Natural killer cell (primary cell): Measurements from ENCODE around the gene ZNF629. TPM values are rescaled to one million over a fixed set of nuclear protein-coding genes. Genes with fewer than 3 reads are reported as not detected.

Experiments
- ATAC-seq, 3 donors: fragments of 150-1000 bp in 2 of 3; fragments of 200-7000 bp in 1 of 3; cut with Tn5 transposase; 1 replicate in 1 of 3; 2 replicates in 2 of 3; pipeline ENCODE4 v1.10.0; 2021; ENCODE audit warnings: mild to moderate bottlenecking in 2 of 3, moderate library complexity in 2 of 3
- DNase-seq, 2 donors: peaks; one replicate each; pipeline versions ENCODE4 v3.0.0 to v3.0.0-alpha.2; 2013 to 2021; ENCODE audit warnings: mixed read lengths in 1 of 2
- H3K27ac ChIP-seq: one replicate; pipeline ENCODE4 v1.5.1; 2013; ENCODE audit warnings: mild to moderate bottlenecking, low read length
- H3K27me3 ChIP-seq: one replicate; pipeline ENCODE4 v1.6.1; 2013; ENCODE audit warnings: low read length; ENCODE audit not compliant: control insufficient read depth, insufficient read depth
- H3K36me3 ChIP-seq: one replicate; pipeline ENCODE4 v1.6.1; 2013; ENCODE audit warnings: low read length; ENCODE audit not compliant: control insufficient read depth, insufficient read depth
- H3K4me1 ChIP-seq: one replicate; pipeline ENCODE4 v1.6.1; 2013; ENCODE audit warnings: low read length; ENCODE audit not compliant: control insufficient read depth, insufficient read depth
- H3K4me3 ChIP-seq: one replicate; pipeline ENCODE4 v1.5.1; 2013; ENCODE audit warnings: low read length
- H3K9me3 ChIP-seq: one replicate; pipeline ENCODE4 v1.6.1; 2013; ENCODE audit warnings: low read length; ENCODE audit not compliant: control insufficient read depth, insufficient read depth
- H3K27ac Mint-ChIP-seq, 2 donors: one replicate each; pipeline ENCODE4 v1.8.0; 2022; ENCODE audit warnings: mild to moderate bottlenecking in 2 of 2, mixed read lengths in 2 of 2, moderate library complexity in 1 of 2
- H3K27me3 Mint-ChIP-seq, 2 donors: one replicate each; pipeline ENCODE4 v1.8.0; 2022; ENCODE audit warnings: low read depth in 2 of 2, mixed read lengths in 2 of 2
- H3K36me3 Mint-ChIP-seq: one replicate; pipeline ENCODE4 v1.8.0; 2022; ENCODE audit warnings: mixed read lengths
- H3K4me1 Mint-ChIP-seq, 2 donors: one replicate each; pipeline ENCODE4 v1.8.0; 2022; ENCODE audit warnings: mixed read lengths in 2 of 2
- H3K4me3 Mint-ChIP-seq: one replicate; pipeline ENCODE4 v1.8.0; 2022; ENCODE audit warnings: mild to moderate bottlenecking, moderate library complexity, mixed read lengths
- H3K9me3 Mint-ChIP-seq, 2 donors: one replicate each; pipeline ENCODE4 v1.8.0; 2022; ENCODE audit warnings: mixed read lengths in 2 of 2
- WGBS: methylation state at CpG from one replicate; pipeline ENCODE4 v1.1.7; 2013; ENCODE audit warnings: missing lambda C conversion rate; ENCODE audit not compliant: insufficient coverage; 5-methylcytosine and 5-hydroxymethylcytosine counted together
- intact Hi-C: fragments of 100-400 bp; cut with micrococcal nuclease; formaldehyde crosslinking; loops from one replicate; pipeline ENCODE4 v1.14.2; 2022
- total RNA-seq, 4 donors: library from RNA; stranded (reverse); fragments of 120-200 nt in 1 of 4; gene quantifications; one replicate each; pipeline versions ENCODE4 v1.2.3 to v1.2.4, GENCODE V29; 2013 to 2022
- TF ChIP-seq, protein P1 (sequence below): fragments of 200-600 bp; IDR thresholded peaks from one replicate; pipeline ENCODE4 v1.8.0; 2022; ENCODE audit warnings: antibody characterized with exemption

The ZNF629 gene
- total RNA-seq, 3 donors from 2014 or later (not counting 1 experiment from before 2014, with no cell fraction given): 0.96 to 1.9 (median 1.8) TPM

DNA sequence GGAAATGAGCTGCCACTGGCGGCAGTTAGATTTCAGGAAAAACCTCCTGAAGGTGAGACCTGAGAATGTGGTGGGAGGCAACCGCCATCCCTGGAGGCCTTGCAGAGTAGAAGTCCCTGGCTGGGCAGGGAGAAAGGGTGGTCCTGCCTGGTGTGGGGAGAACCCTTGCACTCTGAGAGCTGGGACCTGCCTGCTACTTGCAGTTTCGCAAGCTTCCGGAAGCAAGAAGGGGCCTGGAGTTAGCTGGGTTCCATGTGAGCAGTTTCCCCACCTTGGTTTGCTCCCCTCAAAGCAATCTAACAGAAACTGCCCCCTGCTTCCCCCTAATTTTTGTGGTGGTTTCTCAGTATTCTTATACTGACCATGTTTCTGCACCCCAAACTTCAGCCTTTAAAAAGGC, 6.5 kb downstream of the ZNF629 start:
- H3K4me3 Mint-ChIP-seq: no peak overlapping the region
- H3K27me3 ChIP-seq: no peaks in the 10 kb centered on the region
- H3K36me3 ChIP-seq: no peaks in the 10 kb centered on the region
- H3K4me3 ChIP-seq: no peak overlapping the region
- peaks cover 11% of the 10 kb centered on the region for H3K4me1 ChIP-seq
- TF ChIP-seq, protein P1, sequence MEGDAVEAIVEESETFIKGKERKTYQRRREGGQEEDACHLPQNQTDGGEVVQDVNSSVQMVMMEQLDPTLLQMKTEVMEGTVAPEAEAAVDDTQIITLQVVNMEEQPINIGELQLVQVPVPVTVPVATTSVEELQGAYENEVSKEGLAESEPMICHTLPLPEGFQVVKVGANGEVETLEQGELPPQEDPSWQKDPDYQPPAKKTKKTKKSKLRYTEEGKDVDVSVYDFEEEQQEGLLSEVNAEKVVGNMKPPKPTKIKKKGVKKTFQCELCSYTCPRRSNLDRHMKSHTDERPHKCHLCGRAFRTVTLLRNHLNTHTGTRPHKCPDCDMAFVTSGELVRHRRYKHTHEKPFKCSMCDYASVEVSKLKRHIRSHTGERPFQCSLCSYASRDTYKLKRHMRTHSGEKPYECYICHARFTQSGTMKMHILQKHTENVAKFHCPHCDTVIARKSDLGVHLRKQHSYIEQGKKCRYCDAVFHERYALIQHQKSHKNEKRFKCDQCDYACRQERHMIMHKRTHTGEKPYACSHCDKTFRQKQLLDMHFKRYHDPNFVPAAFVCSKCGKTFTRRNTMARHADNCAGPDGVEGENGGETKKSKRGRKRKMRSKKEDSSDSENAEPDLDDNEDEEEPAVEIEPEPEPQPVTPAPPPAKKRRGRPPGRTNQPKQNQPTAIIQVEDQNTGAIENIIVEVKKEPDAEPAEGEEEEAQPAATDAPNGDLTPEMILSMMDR: no peak
- intact Hi-C loops: no loop called here
- ATAC-seq: no peak
- H3K9me3 Mint-ChIP-seq: no peaks in the 10 kb centered on the region
- peaks cover 0 to 9% of the 10 kb centered on the region in 2 donors for H3K27me3 Mint-ChIP-seq
- no peak overlapping the region for H3K27ac Mint-ChIP-seq
- H3K36me3 Mint-ChIP-seq: no peaks in the 10 kb centered on the region
- 86% methylated on average over 4 of the region's 4 CpGs for WGBS
- H3K27ac ChIP-seq: no peak overlapping the region
- H3K4me1 Mint-ChIP-seq: peaks cover 6 to 15% of the 10 kb centered on the region in 2 donors
- no peaks in the 10 kb centered on the region for H3K9me3 ChIP-seq
- no peak for DNase-seq

DNA sequence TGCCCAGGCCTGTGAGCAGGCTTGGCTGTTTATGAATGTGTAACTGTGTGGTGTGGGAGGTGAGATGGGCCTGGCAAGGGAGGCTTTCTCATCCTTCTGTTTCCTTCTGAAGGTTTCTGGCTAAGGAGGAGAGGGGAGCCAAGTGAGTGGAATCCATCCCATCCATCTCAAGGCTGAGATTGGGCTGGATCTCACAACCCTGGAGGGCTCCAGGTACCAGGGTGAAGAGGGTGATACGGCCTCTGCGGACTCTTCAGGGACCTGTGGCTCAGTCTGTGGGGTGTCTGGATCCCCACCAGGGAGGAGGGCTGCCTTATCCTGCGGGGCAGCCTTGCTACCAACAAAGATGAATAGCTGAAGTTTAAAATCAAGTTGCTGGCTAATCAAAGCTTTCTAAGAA, 7.0 kb downstream of the ZNF629 start:
- H3K36me3 ChIP-seq: no peaks in the 10 kb centered on the region
- H3K27ac ChIP-seq: no peak overlapping the region
- no peaks in the 10 kb centered on the region for H3K27me3 ChIP-seq
- peaks cover 16% of the 10 kb centered on the region for H3K4me1 ChIP-seq
- no peak for DNase-seq
- H3K27ac Mint-ChIP-seq: no peak overlapping the region
- 96% methylated on average over 3 of the region's 3 CpGs for whole genome bisulfite sequencing
- no peak for ATAC-seq
- H3K27me3 Mint-ChIP-seq: peaks cover 0 to 9% of the 10 kb centered on the region in 2 donors
- no peak overlapping the region for H3K4me3 ChIP-seq
- no peaks in the 10 kb centered on the region for H3K9me3 ChIP-seq
- intact Hi-C loops: no loop called here
- no peak overlapping the region for H3K4me3 Mint-ChIP-seq
- H3K4me1 Mint-ChIP-seq: peaks cover 10 to 19% of the 10 kb centered on the region in 2 donors
- H3K36me3 Mint-ChIP-seq: no peaks in the 10 kb centered on the region
- H3K9me3 Mint-ChIP-seq: no peaks in the 10 kb centered on the region
- TF ChIP-seq, protein P1: no peak

DNA sequence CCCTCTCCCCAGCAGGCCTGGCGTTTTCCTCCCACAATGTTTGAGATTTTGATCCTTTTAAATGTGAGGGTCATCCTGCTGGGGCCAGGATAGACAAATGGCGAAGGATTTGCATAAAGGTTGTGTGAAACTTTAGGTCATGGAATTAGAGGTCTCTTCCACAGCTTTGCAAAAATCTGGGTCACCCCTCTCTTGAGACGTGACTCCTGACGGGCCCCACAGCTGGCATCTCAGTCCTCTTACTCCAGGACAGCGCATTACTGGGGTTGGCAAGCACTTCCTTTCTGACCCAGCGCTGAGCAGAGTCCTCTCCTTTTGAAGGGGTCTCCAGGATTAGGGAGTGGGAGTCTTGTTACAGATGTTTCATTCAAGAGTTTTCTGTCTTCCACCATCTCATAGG, 7.4 kb downstream of the ZNF629 start:
- TF ChIP-seq, protein P1: no peak
- Mint-ChIP-seq H3K9me3 (no peaks in the 10 kb centered on the region), H3K36me3 (no peaks in the 10 kb centered on the region), H3K4me3 (no peak overlapping the region), H3K27me3 (peaks cover 0 to 9% of the 10 kb centered on the region in 2 donors), H3K4me1 (peaks cover 14 to 20% of the 10 kb centered on the region in 2 donors), H3K27ac (no peak overlapping the region)
- DNase-seq (no peak), ATAC-seq (no peak)
- no peaks in the 10 kb centered on the region for H3K27me3 ChIP-seq
- no peaks in the 10 kb centered on the region for H3K9me3 ChIP-seq
- H3K36me3 ChIP-seq: no peaks in the 10 kb centered on the region
- 97% methylated on average over 5 of the region's 6 CpGs for WGBS
- H3K4me3 ChIP-seq: no peak overlapping the region
- H3K4me1 ChIP-seq: peaks cover 19% of the 10 kb centered on the region
- intact Hi-C loops: no loop called here
- no peak overlapping the region for H3K27ac ChIP-seq

DNA sequence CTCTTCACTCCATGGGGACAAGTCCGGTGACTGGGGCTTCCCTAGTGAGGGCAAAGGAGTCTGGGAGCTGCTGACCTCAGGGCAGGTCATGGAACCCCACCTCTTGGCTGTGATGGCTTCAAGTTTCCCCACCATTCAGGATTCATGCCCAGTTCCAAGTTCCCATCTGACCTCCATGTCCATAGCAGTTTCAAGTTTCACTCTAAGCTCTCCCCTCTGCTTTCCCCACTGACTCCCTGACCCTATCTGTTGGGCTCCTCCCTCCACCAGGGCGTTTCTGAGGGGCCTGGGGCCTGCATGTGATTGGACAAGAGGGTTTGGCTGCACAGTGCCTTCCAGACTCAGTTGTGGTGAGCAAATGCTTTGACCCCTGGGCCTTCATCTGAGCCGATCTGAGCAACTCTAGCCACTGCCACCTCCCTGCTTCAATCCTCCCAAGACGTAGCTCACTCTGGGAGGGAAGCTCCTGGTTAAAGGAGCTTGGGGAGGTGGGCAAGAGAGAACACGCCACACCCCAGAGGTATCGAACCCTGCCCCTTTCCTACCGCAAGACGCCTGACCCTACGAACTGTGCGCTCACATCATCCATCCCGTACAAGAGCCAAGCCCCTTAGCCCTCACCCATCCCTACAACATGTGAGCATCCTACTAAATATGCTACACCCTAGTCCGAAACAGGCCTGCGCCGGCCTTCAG, 8.3 kb downstream of the ZNF629 start:
- Mint-ChIP-seq H3K27ac (no peak overlapping the region), H3K4me3 (no peak overlapping the region)
- DNase-seq: no peak

More for the DNA sequence above, 8.3 kb downstream of the ZNF629 start:
- H3K4me1 ChIP-seq: peaks cover 19% of the 10 kb centered on the region
- H3K27me3 ChIP-seq: no peaks in the 10 kb centered on the region
- H3K9me3 ChIP-seq: no peaks in the 10 kb centered on the region
- TF ChIP-seq, protein P1: no peak
- H3K27ac ChIP-seq: no peak overlapping the region
- peaks cover 17 to 23% of the 10 kb centered on the region in 2 donors for H3K4me1 Mint-ChIP-seq
- no peaks in the 10 kb centered on the region for H3K9me3 Mint-ChIP-seq
- WGBS: 94% methylated on average over 12 of the region's 14 CpGs
- peaks cover 0 to 9% of the 10 kb centered on the region in 2 donors for H3K27me3 Mint-ChIP-seq
- intact Hi-C loops: no loop called here
- H3K36me3 Mint-ChIP-seq: no peaks in the 10 kb centered on the region
- no peak overlapping the region for H3K4me3 ChIP-seq
- no peak for ATAC-seq
- peaks cover 5% of the 10 kb centered on the region for H3K36me3 ChIP-seq
